NCI-H510A (cell line): Measurements from ENCODE around the gene ZNF383.
"Not testable (repeated sequence)": the region's sequence is repeated elsewhere in the genome, so short reads cannot be mapped to it uniquely, and the experiment has no call there.

Source experiments
- DNase-seq: peaks from one replicate; lab custom pipeline; 2025; lab: John Stamatoyannopoulos, UW

ZNF383 gene

DNA sequence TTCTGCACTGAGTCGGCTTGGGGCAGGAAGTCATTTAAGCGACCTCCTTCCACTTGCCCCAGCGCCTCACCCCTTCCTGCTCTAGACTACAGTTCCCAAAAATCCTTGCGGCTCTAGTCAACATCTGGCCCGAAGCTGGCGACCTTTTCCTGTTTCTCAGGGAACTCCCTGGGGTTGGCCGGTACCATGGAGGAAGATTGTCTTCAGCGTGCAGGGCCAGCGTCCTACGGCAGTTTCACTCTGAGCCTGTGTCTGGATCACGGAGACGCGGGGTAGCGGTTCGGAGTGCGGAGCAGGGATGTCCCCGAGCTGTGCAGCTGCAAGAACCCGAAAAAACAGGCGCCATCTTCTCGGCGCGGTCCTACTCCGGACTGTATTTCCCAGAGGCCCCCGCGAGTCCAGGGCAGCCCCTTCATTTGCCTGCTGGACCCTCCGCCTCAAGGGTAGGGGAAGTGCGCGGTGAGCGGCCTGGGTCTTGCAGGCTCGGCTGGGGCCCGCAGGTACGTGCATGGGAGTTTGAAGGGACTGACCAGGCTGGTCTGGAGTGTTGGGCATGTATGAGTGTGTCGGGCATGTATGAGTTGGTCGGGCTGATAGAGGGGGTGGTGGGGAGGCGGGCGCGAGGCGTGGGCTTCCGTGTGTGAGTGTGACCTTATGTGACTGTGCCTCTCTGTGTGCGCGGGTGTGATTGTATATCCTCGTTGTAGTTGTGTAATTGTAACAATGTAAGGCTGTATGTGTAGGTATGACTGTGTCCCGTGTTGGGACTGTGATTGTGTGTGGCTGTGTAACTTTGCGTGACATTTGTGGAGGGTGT, at the start of gene ZNF383:
Gene ZNF383, plus strand, starts transcription at position 440 of the 817 bp plus-strand sequence. CDS start 12,240 bp downstream, outside the sequence.
- peak; percentile 85 for DNase-seq

DNA sequence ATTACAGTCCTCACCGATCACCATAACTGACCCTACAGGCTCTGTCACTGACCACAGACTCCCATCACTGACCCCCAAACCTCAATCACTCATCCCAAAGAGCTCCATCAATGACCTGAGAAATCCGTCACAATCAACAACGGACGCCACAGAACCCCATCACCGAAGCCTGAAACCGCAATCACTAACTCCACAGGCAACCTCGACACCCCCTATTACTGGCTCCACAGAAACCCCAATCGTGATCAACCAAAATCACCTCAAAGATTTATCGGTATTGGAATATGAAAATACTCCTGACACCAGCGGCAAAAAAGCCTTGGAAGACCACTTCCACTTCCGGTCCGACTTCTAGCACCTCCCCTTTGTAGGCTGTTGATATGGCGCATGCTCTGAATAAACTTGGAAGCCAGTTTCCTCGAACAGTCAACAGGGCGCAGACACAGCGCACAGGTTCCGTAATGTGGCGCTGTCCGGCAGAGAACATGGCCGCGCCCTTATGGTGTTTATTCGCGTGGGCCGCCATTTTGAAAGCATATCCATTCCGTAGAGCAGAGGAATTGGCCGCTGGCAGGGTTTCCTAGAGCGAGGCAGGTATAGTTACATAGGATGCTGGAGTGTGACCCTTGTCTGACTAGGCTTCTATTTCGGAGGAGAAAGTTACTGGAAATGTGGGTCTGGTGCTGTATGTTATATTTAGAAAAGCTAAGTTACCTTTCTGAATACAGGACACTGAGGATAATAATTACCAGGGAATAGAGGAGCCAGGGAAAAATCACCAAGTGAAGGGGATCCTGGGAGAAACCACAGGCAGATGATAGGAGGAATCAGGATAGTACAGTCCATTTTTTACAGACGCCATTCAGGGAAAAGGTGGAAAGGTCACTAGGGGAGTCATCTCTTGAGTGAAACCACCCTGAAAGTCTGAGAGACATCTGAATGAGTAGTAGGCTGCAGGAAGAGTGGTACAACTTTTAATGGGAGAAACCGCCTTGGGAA, 45.3 kb upstream of the ZNF383 start, which contains the start of gene ZNF585A:
Gene ZNF585A, minus strand, starts transcription at position 328 of the 999 bp plus-strand sequence. CDS start 2,785 bp downstream, outside the sequence.
- DNase-seq: peak; percentile 88

DNA sequence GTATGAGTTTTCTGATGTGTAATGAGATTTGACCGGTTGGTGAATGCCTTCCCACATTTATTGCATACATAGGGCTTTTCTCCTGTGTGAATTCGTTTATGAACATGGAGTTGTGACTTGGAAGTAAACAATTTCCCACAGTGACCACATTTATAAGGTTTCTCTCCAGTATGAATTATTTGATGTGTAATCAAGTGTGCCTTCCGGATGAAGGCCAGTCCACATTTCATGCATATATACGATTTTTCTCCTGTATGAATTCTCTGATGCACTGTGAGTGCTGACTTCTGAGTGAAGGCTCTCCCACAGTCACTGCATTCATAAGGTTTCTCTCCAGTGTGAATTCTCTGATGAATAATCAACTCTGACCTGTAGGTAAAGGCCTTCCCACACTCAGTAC, 31.9 kb upstream of the ZNF383 start:
- not testable (repeated sequence) for DNase-seq

DNA sequence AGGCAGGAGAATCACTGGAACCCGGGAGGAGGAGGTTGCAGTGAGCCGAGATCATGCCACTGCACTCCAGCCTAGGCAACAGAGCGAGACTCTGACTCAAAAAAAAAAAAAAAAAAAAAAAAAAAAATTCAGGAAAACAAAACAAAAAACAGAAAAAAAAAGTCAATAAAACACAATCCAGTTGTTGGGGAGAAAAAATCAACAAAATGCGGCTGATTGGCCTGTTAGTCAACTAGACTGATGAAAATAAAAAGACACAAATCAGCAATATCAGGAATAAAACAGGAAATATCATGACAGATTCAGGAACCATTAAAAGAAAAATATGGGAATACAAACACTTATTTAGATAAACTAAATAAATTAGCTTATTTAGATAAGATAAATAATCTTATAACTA, 22.8 kb upstream of the ZNF383 start:
- DNase-seq: not testable (repeated sequence)

DNA sequence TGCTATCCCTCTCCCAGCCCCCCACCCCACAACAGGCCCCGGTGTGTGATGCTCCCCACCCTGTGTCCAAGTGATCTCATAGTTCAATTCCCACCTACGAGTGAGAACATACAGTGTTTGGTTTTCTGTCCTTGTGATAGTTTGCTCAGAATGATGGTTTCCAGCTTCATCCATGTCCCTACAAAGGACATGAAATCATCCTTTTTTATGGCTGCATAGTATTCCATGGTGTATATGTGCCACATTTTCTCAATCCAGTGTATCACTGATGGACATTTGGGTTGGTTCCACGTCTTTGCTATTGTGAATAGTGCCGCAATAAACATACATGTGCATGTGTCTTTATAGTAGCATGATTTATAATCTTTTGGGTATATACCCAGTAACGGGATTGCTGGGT, 20.9 kb upstream of the ZNF383 start:
- DNase-seq: not testable (repeated sequence)

DNA sequence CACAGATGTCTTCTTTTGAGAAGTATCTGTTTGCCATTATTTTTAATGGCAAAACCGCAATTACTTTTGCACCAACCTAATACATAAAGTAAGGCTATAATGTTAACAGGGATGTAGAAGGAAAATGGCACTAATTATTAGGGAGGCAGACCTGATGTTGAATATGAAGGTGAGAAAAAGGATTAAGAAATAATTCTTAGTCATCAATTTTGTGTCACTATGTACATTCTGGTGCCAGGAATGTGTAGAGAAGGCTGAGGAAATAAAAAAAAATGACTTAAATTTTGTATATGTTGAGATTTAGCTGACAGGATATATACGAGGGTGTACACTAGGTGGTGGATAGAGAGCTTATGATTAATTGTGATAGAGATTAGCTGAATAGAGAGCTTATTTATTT, 20.2 kb upstream of the ZNF383 start:
- no peak for DNase-seq

DNA sequence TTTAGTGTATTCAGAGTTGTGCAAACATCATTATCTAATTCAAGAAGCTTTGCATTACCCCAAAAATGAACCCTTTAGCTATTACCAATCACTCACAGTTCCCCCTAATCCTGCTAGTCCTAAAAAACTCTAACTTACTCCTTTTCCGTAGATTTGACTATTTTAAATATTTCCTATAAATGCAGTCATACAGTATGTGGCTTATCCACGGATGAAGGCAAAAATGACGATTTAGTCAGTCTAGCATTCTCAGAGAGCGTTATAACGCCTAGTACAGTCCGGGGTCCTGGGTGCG, 587 bp upstream of the ZNF383 start:
- DNase-seq: no peak

DNA sequence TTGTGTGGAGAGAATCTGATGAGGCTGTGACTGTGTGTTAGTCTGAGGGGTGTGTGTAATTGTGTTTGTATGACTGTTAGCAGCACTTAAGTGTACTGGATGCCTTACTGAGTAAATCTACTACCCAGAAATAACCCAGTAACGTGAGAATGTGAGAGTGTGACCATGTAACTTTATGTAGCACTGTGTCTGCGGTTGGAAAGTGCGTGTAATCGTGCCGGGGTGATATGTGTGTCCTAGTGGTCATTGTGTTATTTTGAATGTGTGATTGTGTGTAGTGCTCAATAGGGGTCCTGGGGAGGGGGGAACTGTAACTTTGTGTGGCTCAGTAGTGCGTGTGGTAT, 550 bp downstream of the ZNF383 start:
- DNase-seq: no peak

DNA sequence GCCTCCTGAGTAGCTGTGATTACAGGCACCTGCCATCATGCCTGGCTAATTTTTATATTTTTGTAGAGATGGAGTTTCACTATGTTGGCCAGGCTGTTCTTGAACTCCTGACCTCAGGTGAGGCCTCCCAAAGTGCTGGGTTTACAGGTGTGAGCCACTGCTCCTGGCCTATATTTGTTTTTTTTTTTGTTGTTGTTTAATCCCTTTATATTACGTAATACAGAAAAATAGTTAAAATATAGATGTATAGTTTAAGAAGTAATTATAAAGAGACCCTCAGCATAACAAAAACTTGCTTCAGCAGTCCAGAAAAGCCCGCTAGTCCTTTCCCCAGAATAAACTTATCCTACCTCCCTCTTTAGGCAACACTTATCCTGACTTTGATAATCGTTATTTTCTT, 2.4 kb downstream of the ZNF383 start:
- DNase-seq: no peak

DNA sequence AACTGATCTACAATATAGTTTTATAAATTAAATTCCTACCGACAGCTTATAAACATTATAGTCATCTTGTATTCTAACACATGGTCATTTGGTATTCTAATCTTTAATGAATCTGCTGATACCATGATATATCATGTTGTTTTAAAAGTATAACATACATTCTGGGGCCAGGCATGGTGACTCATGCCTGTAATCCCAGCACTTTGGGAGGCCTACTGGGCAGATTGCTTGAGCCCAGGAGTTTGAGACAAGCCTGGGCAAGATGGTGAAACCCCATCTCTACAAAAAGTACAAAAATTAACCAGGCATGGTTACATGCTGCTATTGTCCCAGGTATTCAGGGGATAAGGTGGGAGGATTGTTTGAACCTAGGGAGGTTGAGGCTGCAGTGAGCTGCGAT, 3.1 kb downstream of the ZNF383 start:
- DNase-seq: no peak

DNA sequence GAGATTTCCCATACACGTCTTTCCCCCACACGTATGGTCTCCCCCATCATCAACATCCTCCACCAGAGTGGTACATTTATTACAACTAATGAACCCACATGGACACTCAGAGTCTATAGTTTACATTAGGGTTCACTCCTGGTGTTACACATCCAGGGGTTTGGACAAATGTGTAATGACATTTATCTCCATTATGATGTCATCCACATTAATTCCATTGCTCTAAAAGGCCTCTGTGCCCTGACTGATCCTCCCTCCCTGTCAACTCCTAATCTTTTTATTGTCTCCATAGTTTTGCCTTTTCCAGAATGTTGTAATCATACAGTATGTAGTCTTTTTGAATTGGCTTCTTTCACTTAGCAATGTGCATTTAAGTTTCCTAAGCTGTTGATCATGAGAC, 8.2 kb downstream of the ZNF383 start:
- no peak for DNase-seq

DNA sequence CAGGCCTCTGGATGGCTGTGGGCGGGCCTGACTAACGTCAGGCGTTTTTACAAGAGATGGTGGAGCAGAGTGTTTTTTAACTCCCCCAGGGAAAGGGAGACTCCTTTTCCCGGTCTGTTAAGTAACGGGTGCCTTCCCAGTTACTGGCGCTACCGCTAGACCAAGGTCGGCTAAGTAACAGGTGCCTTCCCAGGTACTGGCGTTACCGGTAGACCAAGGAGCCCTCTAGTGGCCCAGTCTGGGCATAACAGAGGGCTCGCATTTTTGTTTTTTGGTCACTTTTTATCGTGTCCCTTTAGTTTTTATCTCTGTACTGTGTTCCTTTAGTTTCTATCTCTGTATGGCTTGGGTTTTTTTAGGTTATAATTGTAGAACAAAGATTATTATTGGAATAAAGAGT, 10.0 kb downstream of the ZNF383 start:
- no peak for DNase-seq

DNA sequence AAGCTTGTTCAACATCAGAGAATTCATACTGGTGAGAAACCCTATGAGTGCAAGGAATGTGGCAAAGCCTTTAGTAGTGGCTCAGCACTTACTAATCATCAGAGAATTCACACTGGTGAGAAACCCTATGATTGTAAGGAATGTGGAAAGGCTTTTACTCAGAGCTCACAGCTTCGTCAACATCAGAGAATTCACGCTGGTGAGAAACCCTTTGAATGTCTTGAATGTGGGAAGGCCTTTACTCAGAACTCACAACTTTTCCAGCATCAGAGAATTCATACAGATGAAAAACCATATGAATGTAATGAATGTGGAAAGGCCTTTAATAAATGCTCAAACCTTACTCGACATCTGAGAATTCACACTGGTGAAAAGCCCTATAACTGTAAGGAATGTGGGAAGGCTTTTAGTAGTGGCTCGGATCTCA, 25.2 kb downstream of the ZNF383 start:
- no peak for DNase-seq

DNA sequence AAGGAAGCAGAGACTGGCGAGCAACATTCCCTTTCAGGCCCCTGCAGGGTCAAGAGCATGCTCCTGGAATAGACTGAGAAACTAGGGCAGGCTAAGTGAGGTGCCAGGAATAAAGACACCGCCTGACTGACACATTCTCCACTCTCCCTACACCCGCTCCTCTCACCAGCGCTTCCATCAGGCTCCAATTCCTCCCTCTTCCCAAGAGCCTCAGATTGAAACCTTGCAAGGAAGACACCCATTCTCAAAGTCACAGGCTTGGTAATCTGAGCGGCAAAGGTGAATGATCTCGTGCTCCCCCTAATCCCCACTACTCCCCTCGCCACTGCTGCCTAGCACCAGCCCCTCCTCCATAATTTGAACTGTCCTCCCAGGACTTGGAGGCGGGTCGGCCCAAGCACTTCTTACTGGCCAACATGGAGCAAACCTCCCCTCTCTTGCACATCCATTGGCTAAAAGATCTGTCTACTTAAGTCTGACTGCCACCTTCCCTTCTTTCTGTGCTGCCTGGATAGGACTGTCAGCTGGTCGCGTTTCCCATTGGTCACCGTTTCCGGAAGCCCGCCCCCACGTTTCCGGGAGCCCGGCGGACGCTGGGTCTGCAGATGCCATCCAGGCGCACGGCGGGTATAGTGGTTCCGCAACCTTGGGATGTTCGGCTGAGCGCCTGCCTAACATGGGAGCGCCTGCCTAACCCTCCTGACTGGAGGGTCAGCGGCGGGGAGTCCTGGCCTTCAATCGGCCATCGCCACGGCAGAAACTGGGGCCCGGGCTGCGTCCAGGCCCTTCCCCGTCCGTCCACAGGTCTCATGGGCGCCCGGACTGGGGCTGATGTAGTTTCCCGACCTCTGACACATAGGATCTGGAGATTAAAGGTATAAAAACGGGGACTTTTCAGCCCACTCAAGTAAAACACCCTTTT, 33.6 kb downstream of the ZNF383 start:
- peak; percentile 93 for DNase-seq

DNA sequence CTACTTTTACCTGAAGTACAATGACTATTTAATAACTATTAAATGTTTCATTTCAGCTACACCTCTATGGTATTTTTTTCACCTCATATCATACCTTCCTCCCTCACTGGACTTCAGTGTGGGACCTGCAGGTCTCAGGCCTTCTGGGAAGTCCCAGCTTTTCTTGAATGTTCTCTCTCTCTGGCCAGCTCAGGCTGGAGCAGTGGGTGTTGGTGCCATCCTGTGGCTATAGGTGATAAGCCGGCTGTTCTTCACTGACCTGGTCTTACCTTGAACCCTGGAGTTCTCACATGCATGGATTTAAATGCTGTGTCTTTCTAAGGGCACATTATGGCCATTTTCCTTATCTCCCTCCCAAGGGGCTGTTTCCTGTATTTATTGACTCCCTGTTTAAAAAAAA, 45.0 kb downstream of the ZNF383 start:
- DNase-seq: not testable (repeated sequence)

DNA sequence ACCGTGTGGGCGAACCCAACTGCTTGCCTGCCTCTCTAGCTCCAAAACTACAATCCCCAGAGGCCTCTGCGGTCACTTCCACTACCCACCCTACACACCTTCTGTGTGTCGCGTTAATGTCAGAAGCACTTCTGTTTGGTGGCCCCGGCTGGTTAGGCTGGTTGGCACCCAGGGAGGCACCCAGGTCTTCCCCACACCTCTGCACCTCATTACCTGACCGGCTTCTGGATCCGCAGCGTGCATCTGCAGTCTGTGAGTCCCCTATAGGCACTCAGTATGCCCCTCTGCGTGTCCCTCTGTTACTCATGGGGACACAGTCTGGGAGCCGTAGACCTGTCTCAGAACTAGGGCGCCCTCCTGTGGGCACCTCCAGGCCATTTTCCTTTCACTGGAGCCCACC, 49.0 kb downstream of the ZNF383 start:
- not testable (repeated sequence) for DNase-seq

DNA sequence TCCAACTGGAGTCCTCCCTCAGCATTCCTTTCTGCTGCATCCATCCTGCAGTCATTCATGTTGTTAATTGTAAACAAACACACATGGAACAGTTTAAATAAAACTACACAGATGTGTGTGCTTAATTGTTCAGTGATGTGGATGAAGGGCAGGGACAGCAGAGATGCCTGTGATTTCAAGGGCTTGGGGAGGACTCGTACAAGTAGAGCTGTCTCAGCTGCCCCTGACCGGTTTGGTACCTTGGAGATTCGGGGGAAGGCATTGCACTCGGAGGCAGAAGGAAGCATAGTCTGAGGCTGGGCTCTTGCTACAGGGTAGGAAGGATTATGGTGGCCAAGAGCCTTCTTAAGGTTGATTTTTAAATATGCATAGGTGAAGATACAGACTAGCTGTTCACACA, 49.7 kb downstream of the ZNF383 start:
- DNase-seq: not testable (repeated sequence)

DNA sequence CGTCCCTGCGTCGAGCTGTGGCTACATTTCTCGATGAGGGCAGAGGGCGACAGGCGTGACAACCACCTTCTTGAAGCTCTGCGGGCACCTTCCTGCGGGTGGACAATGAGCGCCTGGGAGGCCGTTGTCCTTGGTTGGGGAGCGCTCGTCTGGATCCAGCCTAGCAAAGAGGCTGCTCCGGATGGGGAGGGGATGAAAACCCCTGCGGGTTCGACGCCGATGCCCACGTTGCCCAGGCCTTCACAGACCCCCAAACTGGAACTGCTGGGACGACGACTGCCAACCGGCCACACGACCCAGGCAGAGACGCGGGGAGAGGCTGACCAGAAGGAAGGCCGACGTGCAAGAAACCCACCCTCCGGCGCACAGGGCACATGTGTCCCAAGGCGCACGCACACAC, 62.6 kb downstream of the ZNF383 start:
- not testable (repeated sequence) for DNase-seq

DNA sequence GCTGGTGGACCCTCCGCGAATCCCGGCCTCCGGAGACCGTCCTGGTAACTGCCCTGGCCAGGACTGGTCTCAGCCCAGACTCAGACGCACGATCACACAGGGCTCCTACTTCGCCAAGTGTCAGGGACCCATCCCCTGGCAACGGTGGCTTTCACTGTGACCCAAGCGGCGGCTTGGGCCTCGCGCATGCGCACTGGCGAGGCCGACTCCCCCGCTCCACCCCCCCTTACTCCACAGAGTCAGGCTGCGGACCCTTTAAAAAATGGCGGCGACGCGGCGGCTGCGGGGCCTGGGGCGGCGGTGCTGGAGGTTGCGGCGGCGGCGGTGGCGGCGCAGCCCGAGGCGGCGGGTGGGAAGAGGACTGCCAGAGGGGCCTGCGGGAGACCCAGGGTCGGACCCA, 66.0 kb downstream of the ZNF383 start:
- DNase-seq: not testable (repeated sequence)

DNA sequence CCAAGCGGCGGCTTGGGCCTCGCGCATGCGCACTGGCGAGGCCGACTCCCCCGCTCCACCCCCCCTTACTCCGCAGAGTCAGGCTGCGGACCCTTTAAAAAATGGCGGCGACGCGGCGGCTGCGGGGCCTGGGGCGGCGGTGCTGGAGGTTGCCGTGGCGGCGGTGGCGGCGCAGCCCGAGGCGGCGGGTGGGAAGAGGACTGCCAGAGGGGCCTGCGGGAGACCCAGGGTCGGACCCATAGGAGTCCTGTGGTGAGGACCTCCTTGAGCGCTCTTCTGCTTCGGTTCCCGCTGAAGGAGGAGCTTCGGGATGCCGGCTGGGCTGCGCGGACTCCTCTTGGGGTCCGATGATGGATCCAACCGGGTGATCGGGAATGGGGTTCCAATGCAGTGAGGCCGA, 71.2 kb downstream of the ZNF383 start:
- DNase-seq: not testable (repeated sequence)

DNA sequence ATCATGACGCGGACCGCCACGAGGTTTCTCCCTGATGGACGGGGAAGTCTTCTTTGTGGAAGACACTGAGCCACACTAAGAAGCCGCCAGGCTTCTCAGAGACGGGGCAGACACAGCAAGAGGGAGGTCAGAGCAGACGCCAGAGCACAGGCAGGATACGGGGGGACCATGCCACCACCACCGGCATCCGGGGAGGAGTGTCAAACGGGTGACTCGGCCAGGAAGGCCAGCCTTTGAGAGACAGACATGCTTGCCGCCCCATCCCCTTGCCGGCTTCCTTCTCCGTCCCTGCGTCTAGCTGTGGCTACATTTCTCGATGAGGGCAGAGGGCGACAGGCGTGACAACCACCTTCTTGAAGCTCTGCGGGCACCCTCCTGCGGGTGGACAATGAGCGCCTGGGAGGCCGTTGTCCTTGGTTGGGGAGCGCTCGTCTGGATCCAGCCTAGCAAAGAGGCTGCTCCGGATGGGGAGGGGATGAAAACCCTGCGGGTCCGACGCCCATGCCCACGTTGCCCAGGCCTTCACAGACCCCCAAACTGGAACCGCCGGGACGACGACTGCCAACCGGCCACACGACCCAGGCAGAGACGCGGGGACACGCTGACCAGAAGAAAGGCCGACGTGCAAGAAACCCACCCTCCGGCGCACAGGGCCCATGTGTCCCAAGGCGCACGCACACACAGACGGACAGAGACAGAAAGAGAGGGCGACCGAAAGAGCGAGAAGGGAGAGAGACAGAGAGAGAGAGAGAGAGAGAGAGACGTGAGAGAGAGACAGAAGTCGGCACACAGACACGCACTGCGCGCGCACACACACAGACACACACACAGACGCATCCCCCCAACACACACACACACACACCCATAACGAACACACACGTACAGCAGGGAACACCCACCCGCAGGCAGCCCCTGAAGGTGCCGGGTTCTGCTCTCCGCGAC, 75.3 kb downstream of the ZNF383 start:
- not testable (repeated sequence) for DNase-seq
